DMS 273 (cell line): Measurements from ENCODE around the gene ARHGAP29.
A peak's percentile ranks its signal among the peaks of the same experiment; 100 is the strongest.

Experiments
- DNase-seq: peaks from one replicate; lab custom pipeline; 2025; ENCODE audit not compliant: unreplicated experiment; lab: John Stamatoyannopoulos, UW

Gene ARHGAP29

GRCh38 chr1:94265906-94266305, 28.5 kb upstream of the ARHGAP29 start:
- DNase-seq = no peak

- DNase-seq = peak; percentile 65
Measured at GRCh38 chr1:94265011-94265422, 27.6 kb upstream of the ARHGAP29 start.

- DNase-seq = no peak
Measured at GRCh38 chr1:94260635-94261387, 23.4 kb upstream of the ARHGAP29 start.

- no peak for DNase-seq
Measured at GRCh38 chr1:94259635-94260289, 22.4 kb upstream of the ARHGAP29 start.

- DNase-seq = peak; percentile 16
Measured at GRCh38 chr1:94258873-94259331, 21.5 kb upstream of the ARHGAP29 start.

GRCh38 chr1:94257444-94257843, 20.1 kb upstream of the ARHGAP29 start:
- no peak for DNase-seq

GRCh38 chr1:94255476-94255875, 18.1 kb upstream of the ARHGAP29 start:
- DNase-seq = no peak

- DNase-seq = no peak
Measured at GRCh38 chr1:94254073-94254810, 16.9 kb upstream of the ARHGAP29 start.

- no peak for DNase-seq
Measured at GRCh38 chr1:94253456-94254017, 16.2 kb upstream of the ARHGAP29 start.

GRCh38 chr1:94250341-94250740, 13.0 kb upstream of the ARHGAP29 start:
- no peak for DNase-seq

GRCh38 chr1:94248956-94249688, 11.7 kb upstream of the ARHGAP29 start:
- DNase-seq = no peak

- peak; percentile 77 for DNase-seq
Measured at GRCh38 chr1:94247138-94248094, 10.0 kb upstream of the ARHGAP29 start.

GRCh38 chr1:94246692-94247137, 9.3 kb upstream of the ARHGAP29 start:
- peak; percentile 20 for DNase-seq

- DNase-seq = no peak
Measured at GRCh38 chr1:94245747-94246438, 8.5 kb upstream of the ARHGAP29 start.

GRCh38 chr1:94244816-94245215, 7.4 kb upstream of the ARHGAP29 start:
- no peak for DNase-seq

- DNase-seq = no peak
Measured at GRCh38 chr1:94243665-94244064, 6.3 kb upstream of the ARHGAP29 start.

- peak; percentile 62 for DNase-seq
Measured at GRCh38 chr1:94240822-94241221, 3.4 kb upstream of the ARHGAP29 start.

GRCh38 chr1:94239796-94240195, 2.4 kb upstream of the ARHGAP29 start:
- no peak for DNase-seq

- no peak for DNase-seq
Measured at GRCh38 chr1:94239051-94239450, 1.7 kb upstream of the ARHGAP29 start.
